ENCODE measurements around the gene NDUFB7. TPM values are rescaled to one million over a fixed set of nuclear protein-coding genes. Genes with fewer than 3 reads are reported as not detected.

NDUFB7 gene
- total RNA-seq, 1 experiment from 2014 or later, result 254 TPM

GRCh38 chr19:14555918-14556661 lies 15.8 kb downstream of the NDUFB7 start:
- ATAC-seq, result no peak
- POLR2A ChIA-PET, result interaction anchor here (0.6 to 0.8 kb wide), 2 partner anchors 38 to 133 kb away, joined by 3 to 5 read pairs; partner anchors contain the start of gene DNAJB1
- TF ChIP-seq TP53 (CRISPR knock-in tag; IDR thresholded peaks at IDR 0.05), result no peak
- TF ChIP-seq, protein P1, sequence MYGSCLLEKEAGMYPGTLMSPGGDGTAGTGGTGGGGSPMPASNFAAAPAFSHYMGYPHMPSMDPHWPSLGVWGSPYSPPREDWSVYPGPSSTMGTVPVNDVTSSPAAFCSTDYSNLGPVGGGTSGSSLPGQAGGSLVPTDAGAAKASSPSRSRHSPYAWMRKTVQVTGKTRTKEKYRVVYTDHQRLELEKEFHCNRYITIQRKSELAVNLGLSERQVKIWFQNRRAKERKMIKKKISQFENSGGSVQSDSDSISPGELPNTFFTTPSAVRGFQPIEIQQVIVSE (CRISPR knock-in tag; IDR thresholded peaks at IDR 0.05; ENCODE audit: borderline replicate concordance), result no peak
- TF ChIP-seq ZNF138 (CRISPR knock-in tag; conservative IDR thresholded peaks at IDR 0.05), result no peak
- no peak for TF ChIP-seq ZNF671 (CRISPR knock-in tag; IDR thresholded peaks at IDR 0.05)

GRCh38 chr19:14554382-14554812 lies 17.5 kb downstream of the NDUFB7 start:
- ChIA-PET POLR2A (no interaction called here), CTCF (interaction anchor here (0.8 to 4.4 kb wide), 13 partner anchors 8 to 132 kb away, joined by 3 to 39 read pairs (median 6); partner anchors contain the start of genes DNAJB1 and NDUFB7)
- Mint-ChIP-seq H3K9me3 (no peaks in the 10 kb centered on the region), H3K27me3 (ENCODE audit: low read depth) (no peaks in the 10 kb centered on the region), H3K4me3 (no peak overlapping the region), H3K27ac (peak overlapping the region; percentile 91), H3K36me3 (peaks cover 2% of the 10 kb centered on the region), H3K4me1 (peaks cover 30% of the 10 kb centered on the region)
- DNase-seq (ENCODE audit: low spot score) (no peak), ATAC-seq (peak; percentile 62)
- no peak for TF ChIP-seq ERG (CRISPR knock-in tag; IDR thresholded peaks at IDR 0.05)
- TF ChIP-seq HMGA2 (CRISPR knock-in tag; IDR thresholded peaks at IDR 0.05), result no peak
- TF ChIP-seq GABPB1 (CRISPR knock-in tag; IDR thresholded peaks at IDR 0.05), result peak; percentile 35; the same call in 1 of the 2 replicates

More at GRCh38 chr19:14555918-14556661, 15.8 kb downstream of the NDUFB7 start:
- H3K27ac Mint-ChIP-seq, result peak overlapping the region; percentile 77
- no peaks in the 10 kb centered on the region for H3K9me3 Mint-ChIP-seq
- no peaks in the 10 kb centered on the region for H3K27me3 Mint-ChIP-seq (ENCODE audit: low read depth)
- CTCF ChIA-PET, result interaction anchor here (0.6 to 4.4 kb wide), 23 partner anchors 9 to 220 kb away, joined by 3 to 39 read pairs (median 9); partner anchors contain the start of genes DNAJB1, GIPC1, NDUFB7 and PTGER1
- DNase-seq (ENCODE audit: low spot score), result no peak
- no peaks in the 10 kb centered on the region for H3K36me3 Mint-ChIP-seq
- H3K4me3 Mint-ChIP-seq, result no peak overlapping the region
- H3K4me1 Mint-ChIP-seq, result peaks cover 33% of the 10 kb centered on the region

GRCh38 chr19:14553939-14554243 lies 18.0 kb downstream of the NDUFB7 start:
- Mint-ChIP-seq H3K36me3 (peaks cover 2% of the 10 kb centered on the region), H3K27me3 (ENCODE audit: low read depth) (no peaks in the 10 kb centered on the region), H3K9me3 (no peaks in the 10 kb centered on the region), H3K4me1 (peaks cover 25% of the 10 kb centered on the region), H3K27ac (peak overlapping the region; percentile 91), H3K4me3 (no peak overlapping the region)
- ATAC-seq (no peak), DNase-seq (ENCODE audit: low spot score) (no peak)
- ChIA-PET CTCF (interaction anchor here (0.8 to 4.4 kb wide), 13 partner anchors 9 to 133 kb away, joined by 3 to 39 read pairs (median 6); partner anchors contain the start of genes DNAJB1 and NDUFB7), POLR2A (no interaction called here)
- TF ChIP-seq IRF2 (CRISPR knock-in tag; IDR thresholded peaks at IDR 0.05; ENCODE audit: borderline replicate concordance, low read depth), result no peak
- TF ChIP-seq, protein P2, sequence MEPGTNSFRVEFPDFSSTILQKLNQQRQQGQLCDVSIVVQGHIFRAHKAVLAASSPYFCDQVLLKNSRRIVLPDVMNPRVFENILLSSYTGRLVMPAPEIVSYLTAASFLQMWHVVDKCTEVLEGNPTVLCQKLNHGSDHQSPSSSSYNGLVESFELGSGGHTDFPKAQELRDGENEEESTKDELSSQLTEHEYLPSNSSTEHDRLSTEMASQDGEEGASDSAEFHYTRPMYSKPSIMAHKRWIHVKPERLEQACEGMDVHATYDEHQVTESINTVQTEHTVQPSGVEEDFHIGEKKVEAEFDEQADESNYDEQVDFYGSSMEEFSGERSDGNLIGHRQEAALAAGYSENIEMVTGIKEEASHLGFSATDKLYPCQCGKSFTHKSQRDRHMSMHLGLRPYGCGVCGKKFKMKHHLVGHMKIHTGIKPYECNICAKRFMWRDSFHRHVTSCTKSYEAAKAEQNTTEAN (CRISPR knock-in tag; IDR thresholded peaks at IDR 0.05), result no peak
- no peak for TF ChIP-seq CBFB (CRISPR knock-in tag; IDR thresholded peaks at IDR 0.05; ENCODE audit: low read depth)
- TF ChIP-seq FOXJ3 (CRISPR knock-in tag; IDR thresholded peaks at IDR 0.05; ENCODE audit: borderline replicate concordance), result no peak
- TF ChIP-seq, protein P3, sequence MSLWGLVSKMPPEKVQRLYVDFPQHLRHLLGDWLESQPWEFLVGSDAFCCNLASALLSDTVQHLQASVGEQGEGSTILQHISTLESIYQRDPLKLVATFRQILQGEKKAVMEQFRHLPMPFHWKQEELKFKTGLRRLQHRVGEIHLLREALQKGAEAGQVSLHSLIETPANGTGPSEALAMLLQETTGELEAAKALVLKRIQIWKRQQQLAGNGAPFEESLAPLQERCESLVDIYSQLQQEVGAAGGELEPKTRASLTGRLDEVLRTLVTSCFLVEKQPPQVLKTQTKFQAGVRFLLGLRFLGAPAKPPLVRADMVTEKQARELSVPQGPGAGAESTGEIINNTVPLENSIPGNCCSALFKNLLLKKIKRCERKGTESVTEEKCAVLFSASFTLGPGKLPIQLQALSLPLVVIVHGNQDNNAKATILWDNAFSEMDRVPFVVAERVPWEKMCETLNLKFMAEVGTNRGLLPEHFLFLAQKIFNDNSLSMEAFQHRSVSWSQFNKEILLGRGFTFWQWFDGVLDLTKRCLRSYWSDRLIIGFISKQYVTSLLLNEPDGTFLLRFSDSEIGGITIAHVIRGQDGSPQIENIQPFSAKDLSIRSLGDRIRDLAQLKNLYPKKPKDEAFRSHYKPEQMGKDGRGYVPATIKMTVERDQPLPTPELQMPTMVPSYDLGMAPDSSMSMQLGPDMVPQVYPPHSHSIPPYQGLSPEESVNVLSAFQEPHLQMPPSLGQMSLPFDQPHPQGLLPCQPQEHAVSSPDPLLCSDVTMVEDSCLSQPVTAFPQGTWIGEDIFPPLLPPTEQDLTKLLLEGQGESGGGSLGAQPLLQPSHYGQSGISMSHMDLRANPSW (CRISPR knock-in tag; conservative IDR thresholded peaks at IDR 0.05; ENCODE audit: low read depth), result no peak
- TF ChIP-seq, protein P4, sequence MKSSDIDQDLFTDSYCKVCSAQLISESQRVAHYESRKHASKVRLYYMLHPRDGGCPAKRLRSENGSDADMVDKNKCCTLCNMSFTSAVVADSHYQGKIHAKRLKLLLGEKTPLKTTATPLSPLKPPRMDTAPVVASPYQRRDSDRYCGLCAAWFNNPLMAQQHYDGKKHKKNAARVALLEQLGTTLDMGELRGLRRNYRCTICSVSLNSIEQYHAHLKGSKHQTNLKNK (CRISPR knock-in tag; IDR thresholded peaks at IDR 0.05), result no peak
- TF ChIP-seq, protein P5, sequence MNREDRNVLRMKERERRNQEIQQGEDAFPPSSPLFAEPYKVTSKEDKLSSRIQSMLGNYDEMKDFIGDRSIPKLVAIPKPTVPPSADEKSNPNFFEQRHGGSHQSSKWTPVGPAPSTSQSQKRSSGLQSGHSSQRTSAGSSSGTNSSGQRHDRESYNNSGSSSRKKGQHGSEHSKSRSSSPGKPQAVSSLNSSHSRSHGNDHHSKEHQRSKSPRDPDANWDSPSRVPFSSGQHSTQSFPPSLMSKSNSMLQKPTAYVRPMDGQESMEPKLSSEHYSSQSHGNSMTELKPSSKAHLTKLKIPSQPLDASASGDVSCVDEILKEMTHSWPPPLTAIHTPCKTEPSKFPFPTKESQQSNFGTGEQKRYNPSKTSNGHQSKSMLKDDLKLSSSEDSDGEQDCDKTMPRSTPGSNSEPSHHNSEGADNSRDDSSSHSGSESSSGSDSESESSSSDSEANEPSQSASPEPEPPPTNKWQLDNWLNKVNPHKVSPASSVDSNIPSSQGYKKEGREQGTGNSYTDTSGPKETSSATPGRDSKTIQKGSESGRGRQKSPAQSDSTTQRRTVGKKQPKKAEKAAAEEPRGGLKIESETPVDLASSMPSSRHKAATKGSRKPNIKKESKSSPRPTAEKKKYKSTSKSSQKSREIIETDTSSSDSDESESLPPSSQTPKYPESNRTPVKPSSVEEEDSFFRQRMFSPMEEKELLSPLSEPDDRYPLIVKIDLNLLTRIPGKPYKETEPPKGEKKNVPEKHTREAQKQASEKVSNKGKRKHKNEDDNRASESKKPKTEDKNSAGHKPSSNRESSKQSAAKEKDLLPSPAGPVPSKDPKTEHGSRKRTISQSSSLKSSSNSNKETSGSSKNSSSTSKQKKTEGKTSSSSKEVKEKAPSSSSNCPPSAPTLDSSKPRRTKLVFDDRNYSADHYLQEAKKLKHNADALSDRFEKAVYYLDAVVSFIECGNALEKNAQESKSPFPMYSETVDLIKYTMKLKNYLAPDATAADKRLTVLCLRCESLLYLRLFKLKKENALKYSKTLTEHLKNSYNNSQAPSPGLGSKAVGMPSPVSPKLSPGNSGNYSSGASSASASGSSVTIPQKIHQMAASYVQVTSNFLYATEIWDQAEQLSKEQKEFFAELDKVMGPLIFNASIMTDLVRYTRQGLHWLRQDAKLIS (CRISPR knock-in tag; IDR thresholded peaks at IDR 0.05; ENCODE audit: borderline replicate concordance), result no peak
- no peak for TF ChIP-seq ZNF425 (CRISPR knock-in tag; conservative IDR thresholded peaks at IDR 0.05)

Measured in WTC11 (cell line).